ENCODE data around the gene HMGXB4.

DNA sequence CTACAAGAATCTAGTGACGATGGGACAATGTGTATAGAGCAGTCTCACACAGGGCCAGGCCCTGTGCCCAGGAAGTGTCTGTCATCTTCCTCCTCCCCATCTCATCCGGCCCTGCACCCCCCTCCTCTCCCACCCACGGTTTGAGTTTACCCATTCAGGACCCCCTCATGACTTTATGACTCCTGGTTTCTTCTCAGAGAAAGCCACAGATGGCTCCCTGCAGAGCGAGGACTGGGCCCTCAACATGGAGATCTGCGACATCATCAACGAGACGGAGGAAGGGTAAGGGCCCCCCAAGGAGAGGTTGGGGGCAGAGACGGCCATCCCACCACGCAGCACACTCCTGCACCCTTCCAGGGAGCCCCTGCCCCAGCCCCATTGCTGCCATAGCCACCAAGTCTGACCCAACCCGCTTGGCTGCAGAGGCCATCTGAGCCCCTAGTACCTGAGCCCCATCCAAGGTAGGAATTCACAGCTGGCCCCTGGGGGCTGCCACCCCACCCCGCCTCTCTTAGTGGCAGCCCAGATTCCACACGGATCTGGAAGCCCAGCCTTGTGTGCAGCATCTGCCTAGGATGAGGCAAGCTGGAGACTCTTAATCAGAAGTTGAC, 60.5 kb downstream of the HMGXB4 start:
- TF ChIP-seq RCOR1 (IDR thresholded peaks at IDR 0.05; ENCODE audit: low read depth, low read length) (no peak), HOXA7 (CRISPR knock-in tag; IDR thresholded peaks at IDR 0.05) (no peak)
- TF ChIP-seq, protein P1, sequence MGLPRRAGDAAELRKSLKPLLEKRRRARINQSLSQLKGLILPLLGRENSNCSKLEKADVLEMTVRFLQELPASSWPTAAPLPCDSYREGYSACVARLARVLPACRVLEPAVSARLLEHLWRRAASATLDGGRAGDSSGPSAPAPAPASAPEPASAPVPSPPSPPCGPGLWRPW (IDR thresholded peaks at IDR 0.05): no peak
- TF ChIP-seq, protein P2, sequence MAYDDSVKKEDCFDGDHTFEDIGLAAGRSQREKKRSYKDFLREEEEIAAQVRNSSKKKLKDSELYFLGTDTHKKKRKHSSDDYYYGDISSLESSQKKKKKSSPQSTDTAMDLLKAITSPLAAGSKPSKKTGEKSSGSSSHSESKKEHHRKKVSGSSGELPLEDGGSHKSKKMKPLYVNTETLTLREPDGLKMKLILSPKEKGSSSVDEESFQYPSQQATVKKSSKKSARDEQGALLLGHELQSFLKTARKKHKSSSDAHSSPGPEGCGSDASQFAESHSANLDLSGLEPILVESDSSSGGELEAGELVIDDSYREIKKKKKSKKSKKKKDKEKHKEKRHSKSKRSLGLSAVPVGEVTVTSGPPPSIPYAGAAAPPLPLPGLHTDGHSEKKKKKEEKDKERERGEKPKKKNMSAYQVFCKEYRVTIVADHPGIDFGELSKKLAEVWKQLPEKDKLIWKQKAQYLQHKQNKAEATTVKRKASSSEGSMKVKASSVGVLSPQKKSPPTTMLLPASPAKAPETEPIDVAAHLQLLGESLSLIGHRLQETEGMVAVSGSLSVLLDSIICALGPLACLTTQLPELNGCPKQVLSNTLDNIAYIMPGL (CRISPR knock-in tag; IDR thresholded peaks at IDR 0.05; ENCODE audit: borderline replicate concordance): no peak

Measured in A549 (cell line).